Measurements from ENCODE around the gene CDH5.

DNA sequence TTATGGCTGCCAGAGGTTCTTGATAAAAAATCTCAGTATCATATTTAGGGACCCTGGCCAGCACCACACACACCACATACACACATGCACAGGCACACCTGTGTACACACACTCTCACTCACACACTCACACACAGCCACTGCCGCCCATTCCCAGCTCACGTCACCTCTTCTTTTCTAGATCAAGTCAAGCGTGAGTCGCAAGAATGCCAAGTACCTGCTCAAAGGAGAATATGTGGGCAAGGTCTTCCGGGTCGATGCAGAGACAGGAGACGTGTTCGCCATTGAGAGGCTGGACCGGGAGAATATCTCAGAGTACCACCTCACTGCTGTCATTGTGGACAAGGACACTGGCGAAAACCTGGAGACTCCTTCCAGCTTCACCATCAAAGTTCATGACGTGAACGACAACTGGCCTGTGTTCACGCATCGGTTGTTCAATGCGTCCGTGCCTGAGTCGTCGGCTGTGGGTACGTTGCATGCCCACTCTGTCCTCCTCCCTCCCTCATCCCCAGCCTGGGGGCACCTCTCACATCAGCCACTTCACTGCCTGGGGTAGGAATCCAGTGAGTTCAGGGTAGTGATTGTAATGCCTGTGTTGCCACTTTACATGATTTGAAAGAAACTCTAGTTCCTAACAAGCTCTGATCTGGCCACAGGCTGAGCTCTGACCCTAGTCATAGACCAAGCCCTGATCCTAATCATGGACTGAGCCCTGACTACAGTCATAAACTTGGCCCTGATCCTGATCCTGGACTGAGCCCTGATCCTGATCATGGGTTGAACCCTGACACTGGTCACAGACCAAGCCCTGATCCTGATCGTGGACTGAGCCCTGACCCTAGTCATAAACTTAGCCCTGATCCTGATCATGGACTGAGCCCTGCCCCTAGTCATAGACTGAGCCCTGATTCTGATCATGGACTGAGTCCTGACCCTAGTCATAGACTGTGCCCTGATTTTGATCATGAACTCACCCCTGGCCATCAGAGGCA, 20.4 kb downstream of the CDH5 start:
- no peak for TF ChIP-seq CTCF (IDR thresholded peaks at IDR 0.05)
- no peak for TF ChIP-seq ZFX (IDR thresholded peaks at IDR 0.05; ENCODE audit: borderline replicate concordance)

Measured in 22Rv1 (cell line).